ENCODE results near the gene PINK1. TPM values are rescaled to one million over a fixed set of nuclear protein-coding genes. Genes with fewer than 3 reads are reported as not detected.
A peak's percentile ranks its signal among the peaks of the same experiment; 100 is the strongest.

PINK1 gene
- total RNA-seq, 1 donor from 2014 or later, result 57.7 TPM

DNA sequence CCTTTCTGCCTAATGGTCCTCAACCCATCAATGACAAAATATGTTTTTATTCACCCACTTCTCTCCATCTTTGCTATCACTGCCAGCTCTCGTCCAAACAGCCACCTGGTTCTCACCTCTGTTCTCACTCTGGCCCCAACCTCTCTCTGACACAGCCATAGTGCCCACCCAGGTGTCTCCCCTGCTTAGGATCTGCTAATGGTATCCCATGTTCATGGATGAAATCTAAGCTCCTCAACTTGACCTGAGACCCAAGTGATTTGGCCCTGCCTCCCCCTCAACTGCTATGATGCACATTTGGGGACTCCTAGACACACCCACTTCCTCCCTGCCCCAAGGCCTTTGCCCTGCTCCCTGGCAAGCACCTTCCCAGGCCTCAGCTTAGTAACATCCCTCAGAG, 58.6 kb downstream of the PINK1 start:
- no peaks in the 10 kb centered on the region for H3K36me3 ChIP-seq (ENCODE audit: control insufficient read depth, insufficient read depth, low read length)
- TF ChIP-seq, protein P1, sequence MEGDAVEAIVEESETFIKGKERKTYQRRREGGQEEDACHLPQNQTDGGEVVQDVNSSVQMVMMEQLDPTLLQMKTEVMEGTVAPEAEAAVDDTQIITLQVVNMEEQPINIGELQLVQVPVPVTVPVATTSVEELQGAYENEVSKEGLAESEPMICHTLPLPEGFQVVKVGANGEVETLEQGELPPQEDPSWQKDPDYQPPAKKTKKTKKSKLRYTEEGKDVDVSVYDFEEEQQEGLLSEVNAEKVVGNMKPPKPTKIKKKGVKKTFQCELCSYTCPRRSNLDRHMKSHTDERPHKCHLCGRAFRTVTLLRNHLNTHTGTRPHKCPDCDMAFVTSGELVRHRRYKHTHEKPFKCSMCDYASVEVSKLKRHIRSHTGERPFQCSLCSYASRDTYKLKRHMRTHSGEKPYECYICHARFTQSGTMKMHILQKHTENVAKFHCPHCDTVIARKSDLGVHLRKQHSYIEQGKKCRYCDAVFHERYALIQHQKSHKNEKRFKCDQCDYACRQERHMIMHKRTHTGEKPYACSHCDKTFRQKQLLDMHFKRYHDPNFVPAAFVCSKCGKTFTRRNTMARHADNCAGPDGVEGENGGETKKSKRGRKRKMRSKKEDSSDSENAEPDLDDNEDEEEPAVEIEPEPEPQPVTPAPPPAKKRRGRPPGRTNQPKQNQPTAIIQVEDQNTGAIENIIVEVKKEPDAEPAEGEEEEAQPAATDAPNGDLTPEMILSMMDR (IDR thresholded peaks at IDR 0.05; ENCODE audit: insufficient read depth, low read length, poor library complexity, severe bottlenecking), result no peak
- no peak overlapping the region for H3K4me3 ChIP-seq (ENCODE audit: low read depth, low read length)
- DNase-seq (ENCODE audit: low read depth), result no peak
- H3K27me3 ChIP-seq (ENCODE audit: control insufficient read depth, insufficient read depth, low read length), result no peaks in the 10 kb centered on the region

DNA sequence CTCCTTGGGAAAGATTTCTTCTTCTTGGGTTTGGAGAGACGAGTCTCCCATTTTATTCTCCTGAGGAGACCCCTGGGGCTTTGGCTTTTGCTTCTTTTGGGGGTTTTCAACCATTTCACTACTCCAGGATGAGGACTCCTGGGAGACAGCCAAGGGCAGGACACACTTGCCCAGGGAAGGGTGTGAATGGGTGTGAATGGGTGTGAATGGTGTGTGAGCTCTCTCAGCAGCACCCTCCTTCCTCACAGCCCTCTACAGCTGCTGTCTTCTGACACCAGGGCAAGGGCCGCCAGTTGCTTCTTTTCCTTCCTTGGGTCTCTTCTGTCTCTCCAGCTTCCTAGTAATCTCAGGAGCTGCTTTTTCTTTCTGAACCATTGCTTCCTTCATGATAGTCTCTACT, 60.4 kb downstream of the PINK1 start:
- no peaks in the 10 kb centered on the region for H3K27me3 ChIP-seq (ENCODE audit: control insufficient read depth, insufficient read depth, low read length)
- TF ChIP-seq, protein P1 (IDR thresholded peaks at IDR 0.05; ENCODE audit: insufficient read depth, low read length, poor library complexity, severe bottlenecking), result no peak

DNA sequence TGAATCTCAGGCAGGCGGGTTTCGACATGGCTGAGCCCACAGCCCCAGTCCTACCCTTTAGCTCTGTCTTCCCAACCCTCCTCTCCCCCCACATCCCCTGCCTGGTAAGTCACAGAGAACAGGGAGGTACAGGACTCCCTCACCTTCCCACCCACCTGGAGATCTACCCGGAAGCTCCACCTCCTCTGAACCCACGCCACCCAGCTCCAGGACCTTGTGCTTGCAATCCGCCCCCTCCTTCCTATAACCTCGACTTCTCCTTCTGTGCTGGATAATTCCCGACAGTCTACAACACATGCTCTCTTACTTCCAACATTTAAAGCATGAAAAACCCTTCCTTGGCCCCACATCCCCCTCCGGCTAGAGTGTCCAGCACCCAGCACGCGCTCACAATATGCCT, 62.3 kb downstream of the PINK1 start:
- DNase-seq (ENCODE audit: low read depth), result no peak
- TF ChIP-seq, protein P1 (IDR thresholded peaks at IDR 0.05; ENCODE audit: insufficient read depth, low read length, poor library complexity, severe bottlenecking), result no peak
- H3K27me3 ChIP-seq (ENCODE audit: control insufficient read depth, insufficient read depth, low read length), result no peaks in the 10 kb centered on the region
- no peaks in the 10 kb centered on the region for H3K36me3 ChIP-seq (ENCODE audit: control insufficient read depth, insufficient read depth, low read length)
- H3K4me3 ChIP-seq (ENCODE audit: low read depth, low read length), result no peak overlapping the region

More for the DNA sequence above, 60.4 kb downstream of the PINK1 start:
- Histone ChIP-seq H3K4me3 (ENCODE audit: low read depth, low read length) (no peak overlapping the region), H3K36me3 (ENCODE audit: control insufficient read depth, insufficient read depth, low read length) (no peaks in the 10 kb centered on the region)
- no peak for DNase-seq (ENCODE audit: low read depth)

DNA sequence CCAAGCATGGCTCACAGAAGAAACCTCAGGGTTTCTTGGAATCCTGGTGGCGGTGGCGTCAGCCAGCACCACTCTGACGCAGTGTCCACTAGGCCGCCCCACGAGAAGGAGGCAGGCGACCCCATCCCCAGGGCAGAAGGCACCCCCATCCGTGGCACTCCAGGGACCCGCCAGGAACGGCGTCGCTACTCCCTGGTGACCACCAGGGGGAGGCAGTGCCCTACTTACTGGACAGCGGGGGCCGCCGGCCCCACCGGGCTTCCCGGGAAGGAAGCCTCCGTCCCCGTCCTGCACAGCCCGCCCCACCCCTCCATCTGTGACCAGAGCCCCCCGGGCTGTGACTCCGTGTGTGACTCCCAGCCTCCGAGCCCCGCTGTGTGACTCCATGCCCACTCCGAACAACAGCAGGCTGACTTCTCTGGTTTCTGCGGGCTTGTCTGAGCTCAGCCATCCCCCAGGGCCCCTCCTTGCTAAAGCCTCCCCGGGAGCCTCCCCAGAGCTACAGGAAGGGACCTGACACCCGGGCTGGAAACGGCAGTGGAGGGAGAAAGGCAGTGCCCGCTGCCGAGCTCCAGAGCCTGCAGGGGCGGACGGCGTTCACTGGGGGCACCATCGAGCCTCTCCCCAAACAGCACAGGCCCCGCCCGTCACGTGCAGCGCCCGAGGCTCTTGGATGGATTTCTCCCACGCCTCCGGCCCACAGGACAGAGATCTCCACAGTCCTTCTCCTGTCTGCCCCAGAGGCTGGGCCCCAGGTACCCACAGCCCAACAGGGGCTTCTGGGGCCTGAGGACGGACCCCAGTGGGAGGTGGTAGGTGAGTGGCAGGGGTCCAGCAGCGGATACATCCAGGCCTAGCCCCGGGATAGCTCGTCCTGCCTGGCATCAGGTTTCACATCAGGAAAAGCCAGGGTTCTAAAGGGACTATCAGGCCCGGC, 63.4 kb downstream of the PINK1 start:
- DNase-seq (ENCODE audit: low read depth), result peak; percentile 59
- Histone ChIP-seq H3K4me3 (ENCODE audit: low read depth, low read length) (peak overlapping the region; percentile 33), H3K27me3 (ENCODE audit: control insufficient read depth, insufficient read depth, low read length) (no peaks in the 10 kb centered on the region), H3K36me3 (ENCODE audit: control insufficient read depth, insufficient read depth, low read length) (no peaks in the 10 kb centered on the region)
- TF ChIP-seq, protein P1 (IDR thresholded peaks at IDR 0.05; ENCODE audit: insufficient read depth, low read length, poor library complexity, severe bottlenecking), result peak; percentile 80

DNA sequence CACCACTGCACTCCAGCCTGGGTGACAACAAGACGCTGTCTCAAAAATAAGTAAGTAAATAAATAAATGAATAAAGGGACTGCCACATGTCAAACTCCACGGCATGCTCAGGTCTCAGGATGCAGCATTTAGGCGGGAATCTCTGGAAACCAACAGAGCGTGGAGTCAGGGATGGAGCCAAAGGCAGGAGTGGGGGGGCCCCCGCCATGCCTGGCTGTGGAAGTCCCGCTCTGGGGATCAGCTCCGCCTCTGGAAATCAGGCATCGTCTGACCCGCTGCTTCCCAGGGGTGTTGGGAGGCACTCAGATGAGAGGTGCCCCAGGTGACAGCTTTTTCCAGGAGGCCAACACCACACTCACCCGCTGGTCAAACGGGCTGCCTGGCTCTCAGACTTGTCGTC, 64.3 kb downstream of the PINK1 start:
- Histone ChIP-seq H3K4me3 (ENCODE audit: low read depth, low read length) (no peak overlapping the region), H3K27me3 (ENCODE audit: control insufficient read depth, insufficient read depth, low read length) (no peaks in the 10 kb centered on the region), H3K36me3 (ENCODE audit: control insufficient read depth, insufficient read depth, low read length) (no peaks in the 10 kb centered on the region)
- no peak for DNase-seq (ENCODE audit: low read depth)
- TF ChIP-seq, protein P1 (IDR thresholded peaks at IDR 0.05; ENCODE audit: insufficient read depth, low read length, poor library complexity, severe bottlenecking), result no peak
